GM12875 (cell line): ENCODE results near the gene TRAF1.

Experiments
- H3K4me3 ChIP-seq: one replicate; pipeline ENCODE4 v1.5.1; 2011; ENCODE audit warnings: low read depth, low read length, control low read depth
- CTCF ChIP-seq: IDR thresholded peaks from 2 replicates; pipeline ENCODE4 v1.5.1; 2011; ENCODE audit warnings: low read depth, mild to moderate bottlenecking, control low read depth, inconsistent platforms, low read length, moderate library complexity, borderline replicate concordance; ENCODE audit not compliant: insufficient read depth

Gene TRAF1

GRCh38 chr9:120885457-120885856, 41.1 kb downstream of the TRAF1 start:
- H3K4me3 ChIP-seq, result no peak overlapping the region
- TF ChIP-seq CTCF, result no peak

GRCh38 chr9:120883608-120883996, 43.0 kb downstream of the TRAF1 start:
- H3K4me3 ChIP-seq, result no peak overlapping the region
- no peak for TF ChIP-seq CTCF

DNA sequence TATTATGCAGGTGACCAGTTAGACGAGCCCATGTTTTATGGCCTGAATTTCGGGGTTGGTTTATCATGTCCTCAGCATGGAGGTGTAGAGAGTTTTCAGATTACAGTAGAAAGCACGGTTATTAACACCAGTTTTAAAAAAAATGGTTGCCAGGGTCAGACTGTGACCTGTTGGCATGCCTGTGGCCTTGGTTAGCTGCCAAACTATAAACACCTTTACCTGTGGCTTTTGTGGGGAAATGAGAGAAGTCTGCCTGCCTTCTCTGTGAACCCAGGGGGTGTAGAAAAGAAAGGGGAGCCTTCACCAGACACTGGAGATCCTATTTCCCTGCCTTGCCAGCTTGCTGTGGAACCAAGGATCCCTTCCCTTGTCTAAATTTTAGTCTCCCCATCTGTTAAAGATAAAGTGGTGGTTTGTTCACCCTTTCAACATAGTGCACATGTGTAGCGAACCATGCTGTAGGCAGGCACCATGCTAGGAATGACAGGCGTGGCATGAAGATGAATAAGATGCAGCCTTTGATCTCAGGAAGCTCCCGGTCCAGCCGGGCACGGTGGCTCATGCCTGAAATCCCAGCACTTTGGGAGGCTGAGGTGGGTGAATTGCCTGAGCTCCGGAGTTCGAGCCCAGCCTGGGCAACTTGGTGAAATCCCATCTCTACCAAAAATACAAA, 43.5 kb downstream of the TRAF1 start:
- no peak overlapping the region for H3K4me3 ChIP-seq

GRCh38 chr9:120879446-120879845, 47.1 kb downstream of the TRAF1 start:
- no peak overlapping the region for H3K4me3 ChIP-seq
- TF ChIP-seq CTCF, result no peak

More for the DNA sequence above, 43.5 kb downstream of the TRAF1 start:
- no peak for TF ChIP-seq CTCF

DNA sequence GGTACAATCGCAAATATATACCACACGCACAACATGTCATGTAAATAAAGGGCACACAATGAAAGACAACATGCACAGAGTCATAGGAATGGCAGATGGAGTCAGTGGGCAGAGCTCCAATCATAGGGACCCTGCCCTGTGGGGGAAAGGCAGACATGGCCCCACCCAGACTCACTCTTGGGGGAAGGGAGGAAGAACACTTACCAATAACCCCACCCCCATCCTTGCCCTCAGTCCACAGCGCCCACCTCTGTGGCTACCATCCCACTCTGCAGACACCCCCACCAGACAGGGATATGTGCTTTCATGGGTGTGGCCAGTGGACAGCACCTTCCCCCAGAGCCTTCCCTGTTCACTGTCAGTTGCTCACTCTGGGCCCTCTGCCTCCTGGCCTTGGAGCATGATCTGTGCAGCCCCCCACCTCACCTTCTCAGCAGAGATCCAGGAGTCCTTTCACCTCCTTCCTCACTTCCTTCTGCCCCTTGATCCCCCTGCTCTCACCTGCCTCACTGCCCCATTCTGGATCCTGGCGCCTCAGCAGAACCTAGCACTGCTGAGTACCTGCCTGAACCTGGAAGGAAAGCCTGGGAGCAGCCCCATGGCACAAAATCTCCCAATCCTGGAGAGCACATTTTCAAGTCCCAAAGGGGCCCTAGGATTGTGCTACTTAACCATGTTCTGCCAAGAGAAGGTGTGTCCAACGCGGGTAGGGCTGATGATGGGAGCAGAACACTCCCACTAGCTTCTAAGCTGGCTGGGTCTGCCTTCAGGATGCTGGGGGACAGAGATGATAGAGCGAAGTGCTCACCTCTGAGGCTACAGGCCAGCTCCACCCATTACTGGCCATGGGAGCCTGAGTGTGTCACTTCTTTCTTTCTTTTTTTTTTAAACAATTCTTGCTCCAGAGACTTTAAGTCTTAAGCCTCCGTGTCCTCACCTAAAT, 48.1 kb downstream of the TRAF1 start:
- peak overlapping the region; percentile 85 for H3K4me3 ChIP-seq

GRCh38 chr9:120877276-120878034, 49.1 kb downstream of the TRAF1 start:
- H3K4me3 ChIP-seq, result peak overlapping the region; percentile 85
- TF ChIP-seq CTCF, result 0 out of 2 replicates have a peak, but pooled peaks have one; percentile 20

More for the DNA sequence above, 48.1 kb downstream of the TRAF1 start:
- no peak for TF ChIP-seq CTCF
